ENCODE data around the gene TENM4.

Gene TENM4

GRCh38 chr11:79440571-79441460 is at the start of gene TENM4:
Gene TENM4, minus strand, starts transcription at chr11:79441030. Its CDS starts 371,086 bp downstream, at chr11:79069944.
- DNase-seq (ENCODE audit: low read depth, low spot score): no peak

- DNase-seq (ENCODE audit: low read depth, low spot score): no peak
Observed at GRCh38 chr11:79488286-79488685, 47.5 kb upstream of the TENM4 start.

- DNase-seq (ENCODE audit: low read depth, low spot score): no peak
Observed at GRCh38 chr11:79487412-79487811, 46.6 kb upstream of the TENM4 start.

DNA sequence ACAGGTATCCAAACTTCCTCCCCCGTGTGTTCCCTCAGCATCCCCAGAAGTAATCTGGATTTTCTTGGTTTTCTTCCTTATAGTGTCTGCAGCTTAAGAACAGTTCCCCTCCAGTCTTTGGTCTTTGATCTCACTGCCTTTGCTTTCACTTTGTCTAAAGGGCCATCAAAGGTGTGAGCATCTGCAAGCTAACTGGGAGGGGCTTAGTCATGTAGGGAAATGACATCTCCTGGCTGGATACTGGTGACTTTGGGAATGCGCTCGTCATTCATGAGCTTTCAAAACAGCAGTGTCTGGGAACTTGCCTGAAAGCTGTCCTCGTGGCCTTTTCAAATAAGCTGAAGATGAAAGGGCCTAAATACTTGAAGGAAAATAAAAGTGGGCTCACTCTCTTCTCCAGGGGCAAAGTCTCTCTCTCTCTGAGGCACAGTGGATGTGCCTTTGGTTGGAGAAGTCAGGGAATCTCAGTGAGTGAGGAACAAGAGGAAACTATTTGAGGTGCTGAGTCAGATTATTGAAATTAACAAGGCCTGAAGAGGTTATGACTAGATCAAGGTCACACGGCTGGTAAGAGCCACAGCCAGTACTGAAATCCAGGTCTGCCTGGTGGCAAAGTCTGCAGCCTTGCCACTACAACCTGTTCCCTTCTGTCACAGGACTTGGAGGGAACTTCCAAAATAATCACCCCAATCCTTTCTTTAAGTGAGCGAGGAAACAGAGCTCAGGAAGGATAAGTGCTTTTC is 45.6 kb upstream of the TENM4 start:
- peak; percentile 52 for DNase-seq (ENCODE audit: low read depth, low spot score)

DNA sequence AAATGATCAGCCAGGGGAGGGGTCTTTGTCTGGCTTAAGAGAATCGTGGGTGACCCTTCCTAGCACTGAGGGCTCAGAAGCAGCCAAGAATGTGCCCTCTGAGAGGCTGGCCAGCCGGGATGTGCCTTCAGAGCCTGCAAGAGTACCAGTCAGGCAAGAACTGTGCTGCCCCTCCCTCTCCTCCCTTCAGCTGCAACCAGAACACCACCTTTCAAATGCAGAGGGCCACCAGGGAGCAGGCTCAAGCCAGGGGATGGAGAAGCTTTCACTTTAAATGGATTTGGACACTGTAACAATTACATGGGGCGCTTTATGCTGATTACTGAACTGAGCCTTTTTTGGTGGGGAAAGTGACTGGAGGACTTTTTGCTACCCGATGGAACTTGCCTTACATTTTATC is 44.9 kb upstream of the TENM4 start:
- DNase-seq (ENCODE audit: low read depth, low spot score): peak; percentile 71

GRCh38 chr11:79484872-79485271 is 44.0 kb upstream of the TENM4 start:
- no peak for DNase-seq (ENCODE audit: low read depth, low spot score)

- DNase-seq (ENCODE audit: low read depth, low spot score): no peak
Observed at GRCh38 chr11:79482800-79483199, 42.0 kb upstream of the TENM4 start.

DNA sequence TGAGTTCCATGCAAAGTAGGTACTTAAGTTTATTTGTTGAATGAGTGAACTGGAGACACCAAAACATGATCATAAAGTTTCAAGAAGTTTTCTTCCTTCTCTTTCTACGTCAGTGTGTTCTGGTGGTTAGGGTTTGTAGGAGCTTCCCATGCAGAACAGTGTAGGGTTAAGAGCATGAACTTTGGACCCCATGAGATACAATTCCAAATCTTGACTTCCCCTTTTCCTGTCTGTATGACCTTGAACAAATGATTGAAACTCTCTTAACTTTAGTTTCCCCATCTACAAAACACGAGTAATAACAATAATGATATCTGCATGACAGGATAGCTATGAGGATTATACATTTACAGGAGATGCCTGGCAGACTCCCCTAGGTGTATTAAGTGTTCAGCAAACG is 41.0 kb upstream of the TENM4 start:
- no peak for DNase-seq (ENCODE audit: low read depth, low spot score)

DNA sequence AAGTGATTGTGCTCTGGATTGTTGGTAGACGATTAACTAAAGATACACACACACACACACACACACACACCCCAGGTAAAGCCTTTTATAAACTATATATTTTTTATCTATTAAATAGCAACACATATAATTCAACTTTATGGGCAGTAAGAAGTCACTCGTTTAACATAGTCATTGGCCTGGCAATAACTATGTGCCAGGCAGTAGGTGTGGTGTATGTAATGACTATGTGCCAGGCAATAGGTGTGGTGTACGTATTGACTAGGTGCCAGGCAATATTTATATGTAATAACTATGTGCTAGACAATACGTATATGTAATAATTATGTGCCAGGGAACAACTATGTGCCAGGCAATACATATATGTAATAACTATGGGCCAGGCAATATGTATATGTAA is 40.0 kb upstream of the TENM4 start:
- DNase-seq (ENCODE audit: low read depth, low spot score): no peak

DNA sequence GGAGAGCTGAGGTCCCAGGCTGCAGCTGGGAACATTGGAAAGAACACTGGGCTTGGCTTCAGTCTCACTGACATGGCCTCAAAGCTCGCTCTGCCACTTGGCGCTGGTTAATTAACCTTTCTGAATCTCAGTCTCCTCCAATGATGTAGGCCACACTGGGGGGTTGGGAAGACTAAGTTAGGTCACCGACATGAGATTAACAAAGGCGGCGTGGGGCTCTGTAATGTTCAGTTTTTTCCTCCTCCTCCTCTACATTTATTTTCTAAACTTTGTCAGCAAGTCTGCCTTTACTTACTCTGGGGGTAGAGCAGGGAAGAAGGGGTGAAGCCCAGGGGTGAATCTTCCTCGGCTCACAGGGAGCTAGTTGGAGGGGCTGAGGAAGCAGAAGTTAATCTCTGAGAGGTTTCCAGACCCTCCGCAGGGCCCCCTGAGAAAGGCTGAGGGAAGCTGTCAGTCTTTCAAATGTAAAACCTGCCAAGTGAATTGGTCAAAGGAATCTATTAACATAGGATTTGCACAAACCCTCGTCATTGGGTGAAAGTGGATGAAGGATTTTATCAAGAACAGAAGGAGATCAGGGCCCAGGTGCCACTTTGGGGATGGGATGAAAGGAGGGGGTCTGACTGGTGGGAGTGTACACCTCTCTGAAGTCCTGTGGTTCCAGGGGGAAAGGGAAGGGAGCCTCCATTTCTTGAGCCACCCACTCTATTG is 32.1 kb upstream of the TENM4 start:
- peak; percentile 78 for DNase-seq (ENCODE audit: low read depth, low spot score)

GRCh38 chr11:79471071-79471844 is 30.4 kb upstream of the TENM4 start:
- peak; percentile 78 for DNase-seq (ENCODE audit: low read depth, low spot score)

- DNase-seq (ENCODE audit: low read depth, low spot score): no peak
Observed at GRCh38 chr11:79470161-79470560, 29.3 kb upstream of the TENM4 start.

- DNase-seq (ENCODE audit: low read depth, low spot score): no peak
Observed at GRCh38 chr11:79467761-79468160, 26.9 kb upstream of the TENM4 start.

- no peak for DNase-seq (ENCODE audit: low read depth, low spot score)
Observed at GRCh38 chr11:79466411-79466810, 25.6 kb upstream of the TENM4 start.

- no peak for DNase-seq (ENCODE audit: low read depth, low spot score)
Observed at GRCh38 chr11:79465160-79465559, 24.3 kb upstream of the TENM4 start.

DNA sequence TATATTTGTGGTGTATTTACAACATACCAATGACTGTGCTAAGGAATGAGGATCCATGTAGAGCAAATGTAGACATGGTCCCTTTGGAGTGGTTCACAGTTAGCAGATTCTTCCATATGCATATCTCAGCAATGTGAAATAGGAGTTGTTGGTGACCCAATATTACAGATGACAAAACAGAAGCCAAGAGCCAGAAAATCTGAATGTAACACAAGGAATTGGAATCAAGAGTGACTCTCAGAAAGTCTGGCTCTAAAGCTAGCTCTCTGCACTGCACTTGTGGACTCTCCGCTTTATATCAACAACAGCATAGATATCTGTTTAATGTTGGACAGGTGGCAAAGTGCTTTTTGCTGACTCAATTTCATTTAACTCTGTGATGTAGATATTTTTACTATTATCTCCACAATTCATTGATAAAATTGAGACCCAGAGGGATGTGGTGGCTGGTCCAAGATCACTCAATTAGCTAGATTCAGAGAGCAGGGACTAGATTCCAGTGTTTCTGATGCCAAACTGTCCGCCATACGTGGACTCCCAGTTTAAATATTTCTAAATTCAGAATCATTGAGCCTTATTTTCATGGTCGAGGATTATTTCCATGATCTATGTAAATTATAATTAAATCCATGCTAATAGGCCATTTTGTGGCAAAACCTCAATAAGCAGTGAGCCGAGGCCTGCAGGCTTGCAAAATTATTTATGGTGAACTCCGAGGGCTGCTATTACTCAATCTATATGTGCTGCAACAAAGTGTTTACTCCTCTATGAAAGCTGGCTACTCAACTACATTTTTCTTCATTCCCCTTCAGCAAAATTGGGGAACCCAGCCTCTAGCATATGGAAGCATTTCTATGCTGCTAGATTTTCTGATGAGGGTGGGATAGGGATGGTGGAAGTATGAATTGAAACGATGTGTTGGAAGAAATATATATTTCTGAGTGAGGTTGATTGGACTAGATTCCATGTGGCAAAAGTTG is 21.1 kb upstream of the TENM4 start:
- DNase-seq (ENCODE audit: low read depth, low spot score): no peak

- DNase-seq (ENCODE audit: low read depth, low spot score): peak; percentile 41
Observed at GRCh38 chr11:79461144-79461543, 20.3 kb upstream of the TENM4 start.

DNA sequence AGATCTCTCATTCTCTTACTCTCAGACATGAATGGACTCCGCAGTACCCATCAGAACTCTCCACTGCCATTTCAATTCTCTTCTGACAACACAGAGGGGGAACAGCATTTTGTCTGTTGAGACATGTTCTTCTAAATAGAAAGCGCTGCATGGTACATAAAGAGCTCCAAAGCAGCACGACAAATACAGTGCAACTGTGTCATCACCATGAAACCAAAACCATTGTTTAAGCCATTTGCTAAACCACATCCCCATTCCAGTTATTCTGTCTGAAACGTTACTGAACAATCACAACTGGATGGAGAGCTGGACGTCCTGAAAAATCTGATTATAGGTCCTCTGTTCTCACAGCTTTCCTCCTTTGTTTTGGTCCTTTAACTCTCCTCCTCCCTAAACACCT is 17.9 kb upstream of the TENM4 start:
- no peak for DNase-seq (ENCODE audit: low read depth, low spot score)

GRCh38 chr11:79456501-79456900 is 15.7 kb upstream of the TENM4 start:
- no peak for DNase-seq (ENCODE audit: low read depth, low spot score)

DNA sequence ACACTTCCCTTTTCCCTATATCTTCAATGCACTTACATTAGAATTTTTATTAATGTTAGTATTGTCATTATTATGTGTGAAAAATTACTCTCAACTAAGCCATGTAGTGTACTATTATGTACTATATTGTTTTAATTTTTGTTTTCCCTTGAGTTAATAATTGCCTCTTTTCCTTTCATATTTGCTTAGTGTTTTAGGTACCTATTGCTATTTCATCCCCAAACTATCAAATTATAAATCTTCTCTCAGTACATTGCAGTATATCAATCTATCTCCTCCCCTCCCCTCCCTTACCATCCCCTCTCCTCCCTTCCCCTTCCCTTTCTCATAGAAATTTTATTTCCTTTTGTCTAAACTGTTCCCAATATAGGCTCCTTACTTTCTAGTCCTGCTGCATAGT is 12.8 kb upstream of the TENM4 start:
- DNase-seq (ENCODE audit: low read depth, low spot score): no peak
